ENCODE results near the gene SORL1.

Gene SORL1

DNA sequence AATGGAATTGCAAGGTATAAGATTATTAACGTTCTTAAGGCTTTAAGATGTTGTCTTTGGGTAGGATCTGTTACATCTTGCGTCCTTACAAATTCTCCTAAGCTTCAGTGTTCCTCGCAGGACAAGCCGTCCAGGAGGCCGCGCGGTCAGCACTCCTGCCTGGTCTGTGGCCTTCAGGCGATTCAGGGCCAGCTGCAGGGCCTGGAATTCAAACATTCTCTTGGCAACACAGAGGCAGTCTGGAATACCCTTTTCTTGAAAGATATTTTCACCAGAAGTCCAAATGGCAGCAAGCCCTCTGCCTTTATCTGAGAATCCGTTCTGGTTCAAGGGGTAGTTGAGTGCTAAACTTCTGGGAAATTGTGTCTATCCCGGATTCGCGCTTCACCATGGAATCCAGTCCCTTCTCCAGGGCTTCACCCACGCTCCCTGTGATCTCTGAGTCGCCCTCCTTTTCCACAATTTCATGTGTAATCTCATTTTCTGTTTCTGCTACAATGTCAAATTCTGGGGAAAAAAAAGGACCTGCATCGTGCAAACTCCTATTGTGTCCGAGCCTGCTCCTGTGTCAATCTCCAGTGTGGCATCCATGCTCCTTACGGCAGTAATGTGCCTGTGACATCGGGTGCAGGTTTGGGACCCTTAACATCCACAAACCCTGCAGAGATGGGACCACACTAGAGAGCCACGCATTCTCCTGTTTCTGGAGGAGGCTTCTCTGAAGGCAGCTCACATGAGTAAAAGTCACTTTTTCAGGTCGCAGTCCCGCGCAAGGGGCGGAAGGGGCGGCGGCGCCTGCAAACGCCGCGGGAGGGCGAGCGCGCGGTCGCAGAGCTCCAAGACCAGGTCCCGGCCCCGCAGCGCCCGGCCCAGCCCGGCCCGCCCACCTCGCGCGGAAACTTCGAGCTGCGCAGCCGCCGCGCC is 25.4 kb upstream of the SORL1 start:
- peak; percentile 35 for DNase-seq (ENCODE audit: low read depth)

- DNase-seq (ENCODE audit: low read depth): no peak
These were observed 24.7 kb upstream of the SORL1 start for GRCh38 chr11:121427400-121427744.

- no peak for DNase-seq (ENCODE audit: low read depth)
These were observed 22.6 kb upstream of the SORL1 start for GRCh38 chr11:121429556-121429955.

DNA sequence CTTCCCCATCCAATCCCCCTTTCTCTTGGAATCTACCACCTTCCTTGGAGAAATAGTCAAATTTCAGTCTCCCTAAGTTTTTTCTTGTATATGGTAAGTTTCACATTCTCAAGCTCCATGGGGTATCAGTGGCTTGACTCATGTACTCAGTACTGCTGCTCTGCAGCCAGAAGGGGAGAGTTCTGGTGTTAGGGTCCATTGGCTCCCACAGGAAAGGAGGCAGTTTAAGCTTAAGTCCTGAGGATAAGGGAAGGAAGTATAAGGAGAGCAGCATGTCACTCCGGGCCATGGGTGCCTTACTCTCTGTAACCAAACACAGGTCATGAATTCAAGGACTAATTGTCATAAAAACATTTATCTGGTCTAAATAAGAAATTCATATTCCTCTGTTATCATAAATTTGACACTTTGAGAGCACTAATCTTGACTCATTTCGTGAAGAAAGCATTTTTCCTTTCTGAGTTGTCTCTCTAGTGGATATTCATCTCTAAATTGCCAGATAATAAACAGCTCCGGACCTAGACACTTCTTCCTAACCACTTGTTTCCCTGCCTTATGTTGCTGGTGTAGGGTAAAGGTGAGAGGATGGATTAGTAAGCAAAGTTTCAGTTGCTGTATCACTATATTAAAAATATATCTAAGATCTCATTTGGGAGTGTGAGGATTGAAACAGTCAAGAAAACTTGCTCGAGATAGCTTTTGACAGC is 20.1 kb upstream of the SORL1 start:
- DNase-seq (ENCODE audit: low read depth): no peak

DNA sequence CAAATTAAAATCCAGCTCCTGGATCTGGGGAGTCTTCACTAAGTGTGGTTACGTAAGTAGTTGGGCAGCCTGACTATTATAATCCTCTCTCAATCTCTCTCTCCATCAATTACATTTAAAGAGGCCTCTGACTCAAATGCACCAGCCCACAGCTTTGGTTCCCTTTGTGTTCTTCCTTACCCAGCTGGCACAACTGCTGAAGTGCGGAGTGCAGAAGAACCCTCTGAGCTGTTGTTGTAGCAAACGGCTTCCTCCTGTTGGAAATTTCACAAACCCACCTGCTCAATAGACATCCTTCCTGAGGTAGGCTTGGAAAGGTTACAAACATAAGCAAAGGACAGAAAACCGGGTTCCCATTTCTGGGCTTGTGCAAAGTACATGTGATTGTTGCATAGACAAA is 17.0 kb upstream of the SORL1 start:
- no peak for DNase-seq (ENCODE audit: low read depth)

- no peak for DNase-seq (ENCODE audit: low read depth)
These were observed 16.3 kb upstream of the SORL1 start for GRCh38 chr11:121435551-121436511.

GRCh38 chr11:121437018-121437685 is 15.0 kb upstream of the SORL1 start:
- no peak for DNase-seq (ENCODE audit: low read depth)

DNA sequence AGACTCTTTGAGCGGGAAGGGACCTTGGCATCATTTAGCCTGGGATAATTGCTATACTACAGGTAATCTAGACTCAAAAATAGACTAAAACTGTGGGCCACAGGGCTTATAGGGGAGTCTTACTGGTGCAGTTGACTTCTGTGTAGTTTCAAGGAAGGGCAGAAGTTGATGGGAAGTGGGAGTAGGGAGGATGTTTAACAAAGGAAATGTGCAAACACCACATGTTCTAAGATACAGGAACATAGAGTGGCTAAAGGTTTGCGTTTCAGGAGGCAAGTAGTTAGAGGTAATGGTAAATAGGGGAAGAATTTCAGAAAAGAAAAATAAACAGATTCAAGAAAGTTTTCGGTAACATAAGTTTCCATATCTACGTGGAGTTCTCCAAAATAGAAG is 14.4 kb upstream of the SORL1 start:
- no peak for DNase-seq (ENCODE audit: low read depth)

- DNase-seq (ENCODE audit: low read depth): no peak
These were observed 12.8 kb upstream of the SORL1 start for GRCh38 chr11:121439337-121439736.

DNA sequence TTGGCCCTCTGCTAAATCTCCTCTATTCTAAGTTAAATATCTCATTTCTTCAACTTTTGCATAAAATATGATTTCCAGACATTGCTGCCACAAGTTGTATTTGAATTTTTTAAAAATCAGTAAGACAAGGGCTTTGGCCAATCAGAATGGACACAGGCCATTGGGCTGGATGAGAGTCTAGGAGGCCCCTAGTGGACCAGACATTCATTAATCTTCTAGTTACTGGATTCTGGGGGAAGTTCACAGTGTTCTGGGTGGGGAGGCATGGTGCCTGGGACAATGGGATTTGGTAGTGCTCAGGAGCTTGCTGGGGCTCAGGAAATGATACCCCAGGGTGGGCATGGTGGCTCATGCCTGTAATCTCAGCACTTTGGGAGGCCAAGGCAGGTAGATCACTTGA is 12.4 kb upstream of the SORL1 start:
- no peak for DNase-seq (ENCODE audit: low read depth)

DNA sequence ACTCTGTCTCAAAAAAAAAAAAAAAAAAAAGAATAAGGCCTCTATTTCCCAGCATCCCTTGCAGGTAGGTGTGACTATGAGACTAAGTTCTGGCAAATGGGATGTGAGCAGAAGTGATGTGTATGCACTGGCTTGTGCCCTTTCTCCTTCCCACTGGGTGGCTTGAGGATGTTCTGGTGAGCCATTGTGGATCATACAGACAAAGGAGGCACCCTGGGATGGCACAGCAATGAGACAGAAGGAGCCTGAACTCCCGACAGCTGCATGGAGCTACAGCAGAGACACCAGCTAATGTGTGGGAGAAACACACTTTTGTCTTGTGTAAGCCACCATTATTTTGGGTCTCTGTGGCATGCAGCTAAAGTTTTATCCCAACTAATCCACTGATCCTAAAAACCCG is 10.6 kb upstream of the SORL1 start:
- no peak for DNase-seq (ENCODE audit: low read depth)

DNA sequence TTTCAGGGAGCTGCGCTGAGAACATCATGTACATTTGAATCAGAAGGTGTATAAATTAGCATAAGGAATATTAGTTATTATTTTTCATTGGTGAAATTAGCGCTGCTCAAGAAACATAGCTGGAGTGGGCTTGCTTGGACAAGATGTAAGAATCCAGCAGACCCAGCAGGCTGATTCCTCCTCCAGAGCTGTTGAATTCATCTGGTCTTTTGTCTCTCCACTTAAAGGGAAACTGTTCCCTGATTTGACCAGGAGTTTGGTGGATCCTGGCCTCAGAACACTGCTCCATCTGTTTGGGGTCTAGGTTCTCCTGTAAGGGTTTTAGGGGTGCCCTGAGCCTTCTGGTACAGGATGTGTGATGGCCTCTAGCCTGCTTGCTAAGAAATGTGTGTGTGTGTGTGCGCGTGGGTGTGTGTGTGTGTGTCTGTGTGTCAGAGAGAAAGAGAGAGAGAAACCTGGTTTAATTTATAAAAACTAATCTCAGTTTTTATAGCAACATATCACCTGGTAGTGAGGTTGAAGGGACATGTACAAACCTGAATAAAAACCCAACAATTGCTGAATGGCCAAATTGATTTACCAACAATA is 8.3 kb upstream of the SORL1 start:
- DNase-seq (ENCODE audit: low read depth): no peak

DNA sequence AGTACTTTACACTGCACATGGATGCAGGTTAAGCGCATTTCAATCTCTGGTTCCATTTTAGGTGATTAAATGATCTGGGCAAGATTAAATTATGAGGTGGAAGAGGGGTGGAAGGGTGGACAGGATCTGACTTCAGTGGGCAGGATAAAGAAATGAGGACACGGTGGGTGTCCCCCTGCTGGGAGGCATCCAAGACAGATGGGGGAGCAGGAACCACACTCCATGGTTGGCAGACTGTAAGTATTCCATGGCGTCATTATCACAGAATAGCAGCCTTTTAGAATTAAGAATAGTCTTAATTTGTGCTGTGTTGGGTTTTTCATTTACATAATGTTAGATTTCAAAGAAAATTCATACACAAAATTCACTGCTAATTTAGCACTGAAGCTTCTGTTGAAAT is 7.6 kb upstream of the SORL1 start:
- DNase-seq (ENCODE audit: low read depth): no peak

DNA sequence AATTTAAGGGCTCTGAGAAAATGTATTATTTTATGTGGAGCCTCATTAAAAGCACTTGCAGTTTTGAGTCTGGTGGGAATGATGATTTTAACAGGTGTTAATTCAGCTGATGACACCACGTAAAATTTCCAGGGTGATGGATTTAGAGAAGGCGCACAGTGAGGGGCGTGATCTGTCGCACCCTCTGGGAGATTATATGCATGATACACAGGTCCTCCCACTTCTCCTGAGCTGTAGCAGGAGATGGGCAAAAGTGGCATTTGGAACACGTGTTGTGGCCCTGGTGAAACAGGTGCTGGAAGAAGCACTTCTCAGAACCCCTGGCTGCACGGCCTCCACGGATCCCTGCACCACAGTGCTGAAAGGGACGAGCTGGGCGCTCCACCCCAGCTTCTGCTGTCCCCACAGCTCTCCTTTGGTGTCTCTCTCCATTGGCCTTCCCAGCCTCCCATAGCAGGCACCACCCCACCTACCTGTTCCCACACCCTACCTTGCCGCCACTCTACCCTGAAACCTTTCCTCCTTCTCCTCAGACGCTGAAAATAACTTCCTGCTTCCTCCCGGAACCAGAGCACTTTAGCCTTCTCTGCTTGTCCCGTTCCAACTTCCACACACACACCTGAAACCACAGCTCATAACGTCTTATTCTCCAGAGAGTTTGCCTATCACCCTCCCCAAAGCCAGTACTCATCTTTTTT is 6.9 kb upstream of the SORL1 start:
- no peak for DNase-seq (ENCODE audit: low read depth)

- no peak for DNase-seq (ENCODE audit: low read depth)
These were observed 5.4 kb upstream of the SORL1 start for GRCh38 chr11:121446752-121447156.

- no peak for DNase-seq (ENCODE audit: low read depth)
These were observed 4.1 kb upstream of the SORL1 start for GRCh38 chr11:121448011-121448410.

- no peak for DNase-seq (ENCODE audit: low read depth)
These were observed 3.6 kb upstream of the SORL1 start for GRCh38 chr11:121448431-121448941.

GRCh38 chr11:121449123-121449522 is 3.0 kb upstream of the SORL1 start:
- no peak for DNase-seq (ENCODE audit: low read depth)

GRCh38 chr11:121449626-121450025 is 2.5 kb upstream of the SORL1 start:
- DNase-seq (ENCODE audit: low read depth): no peak

DNA sequence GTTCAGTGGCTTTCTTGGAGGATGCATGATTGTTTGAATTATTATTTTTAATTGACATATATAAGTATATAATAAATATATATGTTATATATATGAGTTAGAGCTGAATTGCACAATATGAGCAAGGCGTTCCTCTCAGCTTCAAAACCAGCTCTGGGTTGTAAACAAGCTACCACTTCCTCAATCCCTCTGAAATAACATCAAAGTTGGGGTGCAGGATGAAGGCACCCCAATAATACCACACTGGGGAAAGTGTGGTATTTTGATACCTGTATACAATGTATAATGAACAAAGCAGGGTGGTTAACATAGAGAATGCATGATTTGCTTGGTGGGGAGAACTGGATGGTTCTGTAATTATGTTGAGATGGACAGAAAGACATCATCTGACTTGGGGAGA is 1.7 kb upstream of the SORL1 start:
- no peak for DNase-seq (ENCODE audit: low read depth)

All from activated T-helper 1 cell treated with Interleukin-2 at 50 U/mL for 16 hours (primary cell).